Erythroblast (primary cell): ENCODE data around the gene UNC13A.

Experiments used
- GATA1 ChIP-seq: IDR thresholded peaks from 2 replicates; pipeline ENCODE4 v1.6.1; 2011; ENCODE audit warnings: low read depth, mild to moderate bottlenecking, control low read depth, low read length, moderate library complexity
- POLR2A ChIP-seq: IDR thresholded peaks from 2 replicates; pipeline ENCODE4 v1.6.1; 2011; ENCODE audit warnings: mild to moderate bottlenecking, low read length

DNA sequence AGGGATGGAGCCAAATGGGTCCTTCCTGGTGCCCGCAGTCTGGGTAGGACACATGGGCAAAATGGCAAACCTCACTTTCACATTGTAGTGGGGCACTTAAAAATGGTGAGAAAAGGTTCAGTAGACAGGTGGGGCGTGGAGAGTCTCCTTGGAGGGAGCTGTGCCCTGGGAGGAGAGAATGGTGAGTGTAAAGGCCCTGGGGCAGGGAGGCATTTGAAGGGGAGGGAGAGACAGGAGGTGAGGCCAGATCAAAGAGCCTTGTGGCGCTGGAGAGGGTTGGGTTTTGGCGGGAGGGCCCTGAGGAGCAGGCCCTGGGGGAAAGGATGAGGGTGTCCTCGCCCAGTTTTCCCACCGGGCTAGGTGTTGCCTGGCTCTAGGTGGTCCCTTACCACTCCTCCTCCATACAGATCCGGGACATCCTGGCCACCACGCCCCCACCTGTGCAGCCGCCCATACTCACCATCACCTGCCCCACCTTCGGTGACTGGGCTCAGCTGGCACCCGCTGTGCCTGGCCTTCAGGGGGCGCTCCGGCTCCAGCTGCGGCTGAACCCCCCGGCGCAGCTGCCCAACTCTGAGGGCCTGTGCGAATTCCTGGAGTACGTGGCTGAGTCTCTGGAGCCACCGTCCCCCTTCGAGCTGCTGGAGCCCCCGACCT is 37.4 kb upstream of the UNC13A start:
- no peak for TF ChIP-seq POLR2A
- TF ChIP-seq GATA1, result no peak
